Prostate gland (tissue), 2 donors: Measurements from ENCODE around the gene TNK1.

Source experiments
- POLR2A ChIP-seq: fragments of 450-650 bp; IDR thresholded peaks from one replicate; pipeline ENCODE4 v1.6.1; 2016; ENCODE audit warnings: antibody characterized with exemption, mild to moderate bottlenecking
- TF ChIP-seq, protein P1 (sequence below), 4 experiments: fragments of 200-600 bp in 2 of 4; fragments of 450-650 bp in 2 of 4; sonication (generic) in 2 of 4; IDR thresholded peaks; 1 replicate in 3 of 4; 2 replicates in 1 of 4; pipeline ENCODE4 v1.5.1; 2016 to 2019; ENCODE audit warnings: antibody characterized with exemption in 4 of 4, mild to moderate bottlenecking in 2 of 4, moderate library complexity in 2 of 4

DNA sequence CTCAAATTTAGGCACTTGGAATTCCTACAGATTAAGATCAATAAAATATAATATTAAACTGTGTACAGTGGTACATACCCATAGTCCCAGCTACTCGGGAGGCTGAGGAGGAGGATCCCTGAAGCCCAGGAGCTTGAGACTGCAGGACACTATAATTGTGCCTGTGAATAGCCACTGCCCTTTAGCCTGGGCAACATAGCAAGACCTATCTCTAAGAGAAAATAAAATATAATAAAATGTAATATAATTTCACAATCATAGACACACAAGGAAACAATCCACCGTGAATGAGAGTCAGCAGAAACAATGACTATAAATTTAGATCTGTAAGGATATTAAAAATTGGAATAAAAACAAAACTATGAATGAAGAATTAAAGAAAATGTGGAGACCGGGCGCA lies 10.0 kb upstream of the TNK1 start:
- TF ChIP-seq POLR2A: no peak
- TF ChIP-seq, protein P1, sequence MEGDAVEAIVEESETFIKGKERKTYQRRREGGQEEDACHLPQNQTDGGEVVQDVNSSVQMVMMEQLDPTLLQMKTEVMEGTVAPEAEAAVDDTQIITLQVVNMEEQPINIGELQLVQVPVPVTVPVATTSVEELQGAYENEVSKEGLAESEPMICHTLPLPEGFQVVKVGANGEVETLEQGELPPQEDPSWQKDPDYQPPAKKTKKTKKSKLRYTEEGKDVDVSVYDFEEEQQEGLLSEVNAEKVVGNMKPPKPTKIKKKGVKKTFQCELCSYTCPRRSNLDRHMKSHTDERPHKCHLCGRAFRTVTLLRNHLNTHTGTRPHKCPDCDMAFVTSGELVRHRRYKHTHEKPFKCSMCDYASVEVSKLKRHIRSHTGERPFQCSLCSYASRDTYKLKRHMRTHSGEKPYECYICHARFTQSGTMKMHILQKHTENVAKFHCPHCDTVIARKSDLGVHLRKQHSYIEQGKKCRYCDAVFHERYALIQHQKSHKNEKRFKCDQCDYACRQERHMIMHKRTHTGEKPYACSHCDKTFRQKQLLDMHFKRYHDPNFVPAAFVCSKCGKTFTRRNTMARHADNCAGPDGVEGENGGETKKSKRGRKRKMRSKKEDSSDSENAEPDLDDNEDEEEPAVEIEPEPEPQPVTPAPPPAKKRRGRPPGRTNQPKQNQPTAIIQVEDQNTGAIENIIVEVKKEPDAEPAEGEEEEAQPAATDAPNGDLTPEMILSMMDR (IDR thresholded peaks at IDR 0.05): no peak
